Stimulated activated CD8-positive, alpha-beta memory T cell treated with anti-CD3 and anti-CD28 coated beads, Interleukin-7, amount 100 ng/mL, for 1 hour (primary cell): ENCODE measurements around the gene CBX7.

Experiments used
- DNase-seq, 2 donors: peaks; one replicate each; pipeline ENCODE4 v3.0.0-alpha.2; 2020; ENCODE audit warnings: low read depth in 2 of 2

CBX7 gene

DNA sequence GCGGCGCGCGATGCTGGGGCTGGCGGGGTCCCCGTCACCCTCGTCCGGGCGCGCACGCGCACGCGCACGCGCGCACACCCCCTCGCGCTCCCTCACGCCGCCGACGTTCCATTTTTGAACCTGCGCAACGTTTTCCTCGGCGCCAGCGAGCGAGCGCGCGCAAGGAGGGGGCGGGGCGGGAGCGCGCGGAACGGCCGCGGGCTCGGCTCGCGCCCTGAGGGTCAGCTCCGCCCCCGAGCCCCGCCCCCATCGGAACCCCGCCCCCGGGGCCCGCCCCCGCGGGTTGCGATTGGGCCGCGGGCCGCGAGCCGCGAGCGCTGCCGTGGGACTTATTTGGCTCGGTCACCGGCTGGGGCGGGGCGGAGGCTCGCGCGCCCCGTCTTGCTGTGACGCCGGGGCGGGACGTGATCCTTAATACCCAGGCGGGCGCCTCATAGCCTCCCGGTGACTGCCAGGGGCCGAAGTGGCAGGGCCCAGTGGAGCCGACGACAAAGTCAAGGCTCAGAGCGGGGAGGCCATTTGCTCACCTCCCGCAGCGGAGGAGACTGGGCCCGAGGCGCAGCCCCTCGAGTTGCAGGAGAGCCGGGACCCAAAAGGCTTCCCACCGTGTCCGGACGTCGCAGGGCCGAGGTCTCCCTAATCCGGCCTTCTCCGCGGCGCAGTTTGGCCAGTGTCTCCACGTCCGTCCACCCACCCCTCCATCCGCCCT lies at the start of gene CBX7:
Gene CBX7, minus strand, starts transcription at position 170 of the 709 bp plus-strand sequence. CDS start 236 bp downstream, outside the sequence.
- peak; percentile 74 to 97 for DNase-seq

DNA sequence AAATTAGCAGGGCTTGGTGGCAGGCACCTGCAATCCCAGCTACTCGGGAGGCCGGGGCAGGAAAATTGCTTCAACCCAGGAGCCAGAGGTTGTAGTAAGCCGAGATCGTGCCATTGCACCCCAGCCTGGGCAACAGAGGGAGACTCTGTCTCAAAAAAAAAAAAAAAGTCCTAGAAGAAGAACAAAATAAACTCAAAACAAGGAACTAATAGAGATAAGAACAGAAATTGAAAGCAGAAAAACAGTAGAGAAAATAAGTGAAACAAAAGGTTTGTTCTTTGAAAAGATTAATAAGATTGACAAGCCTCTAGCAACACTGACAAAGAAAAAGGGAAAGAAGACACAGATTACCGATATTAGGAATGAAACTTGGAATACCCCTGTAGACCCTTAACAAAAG lies 45.1 kb upstream of the CBX7 start:
- no peak for DNase-seq

DNA sequence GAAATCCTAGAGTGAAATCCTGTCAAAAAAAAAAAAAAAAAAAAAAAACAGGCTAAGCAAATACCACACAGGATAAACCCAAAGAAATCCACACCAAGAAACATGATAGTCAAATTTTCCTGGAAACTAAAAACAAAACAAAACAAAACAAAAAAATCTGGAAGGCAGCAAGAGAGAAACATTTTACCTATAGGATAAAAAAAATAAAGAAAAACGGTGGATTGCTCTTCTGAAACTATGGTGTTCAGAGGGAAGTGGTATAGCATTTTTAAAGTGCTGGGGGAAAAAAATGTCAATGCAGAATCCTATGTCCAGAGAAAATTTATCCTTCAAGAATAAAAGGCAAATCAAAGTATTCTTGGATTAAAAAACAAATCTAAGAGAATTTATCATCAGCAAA lies 41.6 kb upstream of the CBX7 start:
- DNase-seq: no peak

DNA sequence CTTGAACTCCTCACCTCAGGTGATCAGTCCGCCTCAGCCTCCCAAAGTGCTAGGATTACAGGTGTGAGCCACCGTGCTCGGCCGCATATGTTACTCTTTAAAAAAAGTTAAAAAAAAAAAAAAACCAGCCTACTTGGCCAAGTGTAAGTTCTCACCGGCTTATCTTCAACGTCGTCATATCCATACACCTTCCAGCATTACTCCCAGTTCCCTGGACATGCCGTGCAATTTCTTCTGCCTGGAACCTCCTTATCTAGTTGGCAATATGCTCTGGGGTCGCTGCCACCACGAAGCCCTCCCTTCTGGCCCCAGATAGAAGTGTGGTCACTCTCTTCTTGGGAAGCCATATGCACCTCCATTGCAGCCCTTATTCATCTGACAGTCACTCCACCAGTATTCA lies 36.3 kb upstream of the CBX7 start:
- DNase-seq: no peak

DNA sequence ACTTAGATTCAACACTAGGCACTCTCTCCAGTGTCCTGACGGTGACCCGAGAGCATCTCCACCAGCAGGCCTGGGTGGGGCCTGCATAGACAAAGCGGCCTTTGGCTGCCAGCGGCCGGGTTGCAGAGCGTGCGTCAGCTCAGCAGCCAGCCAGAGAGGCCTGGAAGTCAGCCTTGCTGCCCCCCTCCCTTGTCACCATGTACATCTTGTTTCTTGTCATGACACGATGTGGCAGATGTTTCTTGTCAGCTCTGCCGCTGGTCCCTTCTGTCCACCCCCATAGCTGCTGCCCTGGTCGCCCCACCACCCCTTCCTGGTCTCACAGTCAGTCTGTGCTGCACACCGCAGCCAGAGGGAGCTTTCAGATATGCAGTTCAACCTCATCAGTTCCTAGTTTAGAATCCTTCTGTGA lies 33.1 kb upstream of the CBX7 start:
- DNase-seq: no peak

DNA sequence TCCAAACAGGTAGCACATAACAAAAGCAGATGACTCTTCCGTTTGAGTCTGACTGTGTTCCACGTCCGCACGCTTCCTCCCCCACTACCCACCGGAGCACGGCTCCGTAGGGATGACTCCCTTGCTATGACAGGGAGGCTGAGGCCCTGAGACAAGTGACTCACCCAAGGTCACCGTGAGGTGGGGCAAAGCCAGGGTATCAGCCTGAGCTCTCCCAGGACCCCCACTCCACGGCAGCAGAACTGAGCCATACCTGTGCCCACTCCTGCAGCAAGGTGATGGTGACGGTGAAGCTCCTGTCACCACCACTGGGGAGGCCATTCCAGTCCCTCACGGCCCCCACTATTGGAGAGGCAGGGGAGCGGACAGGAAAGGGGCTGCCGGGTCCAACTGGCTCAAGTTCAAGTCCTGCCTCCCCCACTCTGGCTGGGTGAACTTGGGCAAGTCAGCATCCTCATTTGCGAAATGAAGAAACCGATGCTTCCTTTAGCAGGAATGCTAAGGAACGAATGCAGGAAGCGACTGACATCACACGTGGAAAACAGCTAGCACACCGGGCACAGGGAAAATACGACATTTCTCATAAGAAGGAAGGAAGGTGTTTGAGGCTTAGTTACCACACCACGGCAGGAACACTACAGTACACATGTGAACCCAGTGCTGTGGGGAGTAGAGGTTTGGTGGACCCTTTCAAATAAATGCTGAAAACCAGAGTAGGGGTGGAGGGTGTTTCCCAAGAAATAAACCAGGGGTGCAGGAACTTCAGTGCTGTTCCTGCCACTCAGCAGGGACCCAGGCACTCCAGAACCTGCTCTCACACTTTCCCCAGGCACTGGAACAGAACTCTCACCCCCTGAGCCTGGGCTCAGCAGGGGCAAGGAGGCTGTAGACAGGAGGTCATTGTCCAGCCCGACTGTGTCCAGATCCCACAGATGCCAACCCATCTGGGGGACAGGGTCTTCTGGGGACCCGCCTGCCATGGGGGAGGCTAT lies 32.4 kb upstream of the CBX7 start:
- DNase-seq: no peak

DNA sequence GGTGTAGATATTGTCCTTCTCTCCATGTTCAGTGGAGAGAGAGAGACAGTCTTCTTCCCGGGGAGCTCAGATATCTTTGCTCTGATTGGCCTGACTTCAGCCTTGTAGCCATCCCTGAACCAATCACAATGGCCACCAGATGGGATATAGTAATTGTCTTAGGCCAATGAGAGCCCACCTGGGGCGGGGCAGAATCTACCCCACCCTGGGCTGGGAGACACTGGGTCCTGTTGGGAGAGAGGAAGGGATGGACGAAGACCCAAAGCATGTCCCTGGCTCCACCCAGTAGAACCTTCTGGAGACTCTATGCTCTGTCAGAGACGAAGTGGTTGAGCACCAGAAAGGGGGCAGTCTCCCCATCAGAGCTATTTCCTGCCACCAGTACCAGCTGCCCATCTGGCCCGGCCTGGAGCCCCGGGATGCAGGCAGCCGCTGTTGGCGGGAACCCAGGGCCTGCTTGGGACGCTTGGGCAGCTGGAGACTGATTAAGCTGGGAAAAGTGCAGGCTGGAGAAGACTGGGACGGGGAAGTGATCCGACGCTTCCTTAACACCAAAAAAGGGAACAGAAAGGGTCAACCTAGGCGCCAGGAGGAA lies 31.6 kb upstream of the CBX7 start:
- no peak for DNase-seq

DNA sequence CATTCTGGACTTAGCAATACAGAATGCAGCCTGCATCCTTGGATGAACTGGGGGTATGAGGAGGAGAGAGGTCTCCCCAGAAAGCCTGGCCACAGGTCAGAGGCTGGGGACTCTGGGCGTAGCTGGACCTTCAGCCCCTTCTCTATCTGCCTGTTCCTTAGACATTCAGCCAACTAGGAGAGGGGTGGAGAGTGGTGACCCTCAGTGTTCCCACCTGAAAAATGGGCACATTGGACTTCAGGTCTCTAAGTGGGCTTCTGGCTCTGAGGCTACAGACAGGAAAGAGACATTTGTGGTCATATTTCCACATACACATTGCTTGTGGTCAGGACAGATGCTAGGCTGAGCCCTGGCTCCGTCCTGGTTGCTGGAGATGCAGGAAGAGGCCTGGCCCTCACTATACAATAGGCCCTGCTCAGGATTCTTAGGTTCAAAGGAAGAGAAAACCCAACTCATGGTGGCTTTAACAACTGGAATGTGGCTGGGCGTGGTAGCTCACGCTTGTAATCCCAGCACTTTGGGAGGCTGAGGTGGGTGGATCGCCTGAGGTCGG lies 30.1 kb upstream of the CBX7 start:
- DNase-seq: no peak

DNA sequence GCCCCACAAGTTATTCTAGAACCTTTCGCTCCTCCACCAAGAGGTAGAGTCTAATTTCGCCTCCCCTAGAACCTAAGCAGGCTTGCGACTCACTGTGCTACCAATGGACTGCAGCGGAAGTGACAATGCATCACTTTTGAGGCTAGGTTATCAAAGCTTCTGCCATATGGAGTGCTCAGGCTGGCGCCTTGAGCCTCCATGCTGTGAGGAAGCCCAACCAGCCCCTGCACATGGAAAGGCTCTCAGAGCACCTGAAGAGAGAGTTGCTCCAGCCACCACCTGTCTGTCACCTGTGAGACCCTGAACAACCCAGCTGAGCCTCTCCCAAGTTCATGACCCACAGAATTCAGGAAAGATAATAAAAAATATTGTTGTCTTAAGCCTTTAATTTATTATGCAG lies 29.3 kb upstream of the CBX7 start:
- DNase-seq: no peak

DNA sequence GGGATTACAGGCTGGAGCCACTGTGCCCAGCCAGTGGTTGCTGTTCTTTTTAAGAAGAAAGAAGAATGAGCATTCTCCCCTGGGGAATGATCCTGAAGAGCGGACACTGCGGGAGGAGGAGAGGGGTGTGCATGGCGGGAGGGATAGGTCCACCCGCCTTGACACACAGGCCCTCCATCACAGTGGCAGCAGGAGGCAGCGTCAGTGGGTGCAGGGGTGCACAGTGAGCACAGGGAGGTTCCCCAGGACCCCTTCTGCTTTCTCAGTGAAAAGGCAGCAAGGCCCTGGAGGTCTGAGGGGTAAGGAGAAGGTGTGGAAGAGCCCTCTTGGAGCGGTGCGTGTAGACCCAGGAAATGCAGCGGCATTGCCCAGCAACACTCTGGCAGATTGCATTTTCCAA lies 28.9 kb upstream of the CBX7 start:
- no peak for DNase-seq

DNA sequence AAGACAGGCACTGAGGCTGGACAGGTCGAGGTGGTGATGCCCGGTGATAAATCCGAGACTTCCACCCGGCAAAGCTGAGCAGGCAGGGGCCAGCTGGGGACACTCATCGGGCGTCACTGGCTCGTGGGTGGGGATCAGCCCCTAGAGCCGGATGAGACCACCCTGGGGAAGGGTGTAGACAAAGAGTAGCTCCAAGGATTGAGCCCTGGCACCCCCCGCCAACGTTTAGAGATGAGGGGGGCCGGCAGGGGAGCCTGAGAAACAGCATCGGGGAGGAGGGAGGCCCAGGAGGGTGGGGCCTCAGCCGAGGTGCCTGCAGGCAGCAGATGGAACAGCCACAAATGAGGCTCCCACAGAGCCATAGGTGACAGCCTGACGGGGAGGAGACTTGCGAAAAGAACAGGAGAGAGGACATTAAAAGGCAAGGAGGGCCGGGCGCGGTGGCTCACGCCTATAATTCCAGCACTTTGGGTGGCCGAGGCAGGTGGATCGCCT lies 27.4 kb upstream of the CBX7 start:
- DNase-seq: no peak

DNA sequence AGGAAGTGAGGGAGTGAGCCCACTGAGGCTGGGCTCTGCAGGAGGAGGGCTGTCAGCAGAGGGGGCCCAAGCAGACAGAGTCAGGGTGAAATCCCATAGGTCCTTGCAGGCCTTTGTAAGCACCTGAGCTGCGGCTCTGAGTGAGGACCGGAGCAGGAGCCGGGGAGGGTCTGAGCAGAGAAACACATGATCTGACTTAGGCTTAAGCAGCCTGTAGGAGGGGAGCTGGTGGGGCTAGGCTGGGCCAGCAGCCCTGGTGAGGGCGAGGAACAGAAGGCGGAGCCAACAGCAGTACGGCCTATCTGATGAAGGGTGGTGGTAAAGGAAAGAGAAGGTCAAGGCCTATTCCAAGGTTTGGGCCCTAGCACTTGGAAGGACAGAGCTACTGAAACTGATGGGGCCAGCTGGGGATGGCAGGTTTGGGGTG lies 26.9 kb upstream of the CBX7 start:
- no peak for DNase-seq

DNA sequence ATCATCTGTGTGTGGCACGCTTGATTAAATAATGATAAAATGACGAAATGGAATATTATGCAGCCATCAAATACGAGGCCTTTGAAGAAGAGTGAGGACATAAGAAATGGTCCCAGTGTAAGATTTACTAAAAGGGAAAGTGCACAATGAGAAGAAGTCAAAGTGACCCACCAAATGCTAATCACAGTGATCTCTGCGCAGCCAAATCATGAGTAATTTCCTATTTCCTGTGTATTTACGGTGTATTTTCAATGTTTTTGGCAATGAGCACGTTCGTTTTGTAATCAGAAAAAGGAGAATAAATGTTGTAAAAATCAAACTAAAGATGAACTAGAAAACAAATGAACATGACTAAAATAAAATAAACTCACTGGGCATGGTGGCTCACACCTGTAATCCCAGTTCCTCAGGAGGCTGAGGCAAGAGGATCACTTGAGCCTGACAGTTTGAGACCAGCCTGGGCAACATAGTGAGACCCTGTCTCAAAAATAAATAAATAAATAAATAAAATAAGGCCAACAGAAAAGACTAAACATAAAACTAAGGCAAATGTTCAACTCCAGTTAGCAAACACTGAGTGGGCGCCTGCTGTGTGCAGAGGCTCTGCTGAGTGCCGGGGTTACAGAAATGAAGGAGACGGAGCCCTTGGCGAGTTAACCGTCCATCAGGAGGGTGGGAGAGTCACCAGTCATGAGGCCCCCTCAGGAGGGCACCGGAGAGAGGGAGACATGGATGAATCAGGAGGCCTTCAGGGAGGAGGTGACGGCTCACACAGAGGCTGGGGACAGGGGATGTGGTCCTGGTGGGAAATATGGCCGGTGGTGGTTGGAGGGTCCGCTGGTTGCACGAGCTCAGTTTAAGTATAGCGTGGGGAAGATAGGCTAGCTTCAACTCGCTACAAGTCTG lies 26.0 kb upstream of the CBX7 start:
- DNase-seq: no peak

DNA sequence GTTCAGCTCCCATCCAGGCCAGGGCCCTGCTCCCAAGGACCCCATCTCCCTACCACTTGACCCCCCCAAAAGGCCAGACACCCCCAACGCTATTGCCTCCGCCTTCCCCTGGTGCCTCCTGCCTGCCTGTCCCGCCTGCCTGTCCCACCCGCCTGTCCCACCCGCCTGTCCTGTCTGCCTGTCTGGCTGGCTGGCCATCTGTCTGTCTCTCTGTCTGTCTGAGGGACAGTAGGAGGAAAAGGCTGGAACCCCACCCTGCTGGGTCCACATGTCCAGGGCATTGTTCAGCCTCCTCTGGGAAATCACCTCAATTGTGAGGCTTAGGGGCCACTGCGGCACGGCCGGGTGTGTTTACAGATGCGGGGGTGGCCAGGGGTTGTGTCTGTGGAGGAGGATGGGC lies 25.3 kb upstream of the CBX7 start:
- DNase-seq: no peak

DNA sequence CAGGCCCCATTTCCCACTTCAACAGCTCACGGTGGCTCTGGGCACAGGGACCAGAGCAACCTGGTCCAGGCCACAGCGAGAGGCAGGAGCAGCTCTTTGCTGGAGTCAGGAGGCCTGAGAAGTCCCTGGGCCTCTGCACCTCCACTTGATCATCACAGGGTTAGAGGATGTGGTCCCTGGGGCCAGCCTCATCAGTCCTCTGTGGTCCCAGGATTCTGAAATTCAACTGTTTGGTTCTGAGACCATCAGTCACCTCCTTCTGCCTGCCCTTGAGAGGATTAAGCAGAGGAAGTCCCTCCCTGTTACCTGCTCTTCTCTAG lies 24.9 kb upstream of the CBX7 start:
- no peak for DNase-seq

DNA sequence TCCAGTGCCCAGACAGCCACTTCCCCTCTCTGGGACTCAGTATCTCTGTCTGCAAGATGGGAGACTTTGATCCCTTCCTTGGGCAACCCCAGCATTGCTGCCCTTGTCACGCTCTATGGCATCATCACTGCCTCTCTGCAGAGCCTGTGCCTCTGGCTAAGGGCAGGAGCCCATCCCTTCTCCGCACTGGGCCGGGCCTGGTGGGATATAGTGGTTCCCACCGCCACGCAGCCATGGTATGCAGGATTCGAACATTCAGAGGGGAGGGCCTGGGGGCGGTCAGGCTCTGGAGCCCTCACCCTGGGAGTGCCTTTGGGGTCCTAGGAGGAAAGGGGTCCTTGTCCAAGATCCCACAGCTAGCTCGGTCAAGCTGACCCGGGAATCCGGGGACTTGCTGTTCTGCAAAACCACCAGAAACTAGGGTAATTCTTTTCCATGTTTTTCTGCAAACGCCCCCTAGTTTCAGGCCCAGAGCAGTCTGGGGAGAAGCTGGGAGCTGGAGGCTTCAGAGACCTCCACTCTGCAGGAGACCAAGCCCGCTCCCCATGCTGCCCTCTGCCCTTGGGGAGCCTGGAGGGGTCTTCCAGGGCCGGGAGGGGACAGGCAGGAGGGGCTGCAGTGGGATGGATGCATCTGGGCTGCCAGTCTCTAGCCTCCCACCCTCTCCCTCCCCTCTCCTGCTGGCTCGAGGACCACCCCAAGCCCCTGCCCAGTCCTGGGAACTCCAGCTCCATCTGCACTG lies 24.4 kb upstream of the CBX7 start:
- no peak for DNase-seq

DNA sequence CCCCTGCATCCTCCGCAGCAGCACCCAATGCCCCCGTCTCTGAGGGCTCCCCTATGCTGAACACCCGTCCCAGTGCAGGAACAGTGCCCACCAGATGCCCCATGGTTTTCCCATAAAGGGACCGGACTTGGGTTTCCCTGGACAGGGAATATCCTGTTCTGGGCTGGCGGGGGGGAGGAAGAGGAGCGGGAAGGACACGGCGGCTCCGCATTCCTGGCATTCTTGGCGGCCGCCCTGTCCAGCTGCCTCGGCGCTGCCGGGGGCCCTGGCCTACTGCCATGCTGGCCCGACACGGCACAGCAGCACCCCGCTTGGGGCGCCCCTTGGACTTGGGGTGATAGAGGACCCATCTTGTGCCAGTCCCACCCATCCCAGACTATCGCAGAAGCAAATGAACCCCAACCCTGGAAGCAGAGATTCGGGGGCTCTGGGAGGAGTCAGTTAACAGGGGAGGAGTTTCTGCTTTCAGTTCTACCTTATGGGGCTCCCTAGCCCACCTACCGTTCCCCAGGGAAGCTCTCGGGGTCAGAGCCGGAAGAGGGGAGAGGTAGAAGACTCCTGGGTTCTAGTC lies 23.7 kb upstream of the CBX7 start:
- no peak for DNase-seq

DNA sequence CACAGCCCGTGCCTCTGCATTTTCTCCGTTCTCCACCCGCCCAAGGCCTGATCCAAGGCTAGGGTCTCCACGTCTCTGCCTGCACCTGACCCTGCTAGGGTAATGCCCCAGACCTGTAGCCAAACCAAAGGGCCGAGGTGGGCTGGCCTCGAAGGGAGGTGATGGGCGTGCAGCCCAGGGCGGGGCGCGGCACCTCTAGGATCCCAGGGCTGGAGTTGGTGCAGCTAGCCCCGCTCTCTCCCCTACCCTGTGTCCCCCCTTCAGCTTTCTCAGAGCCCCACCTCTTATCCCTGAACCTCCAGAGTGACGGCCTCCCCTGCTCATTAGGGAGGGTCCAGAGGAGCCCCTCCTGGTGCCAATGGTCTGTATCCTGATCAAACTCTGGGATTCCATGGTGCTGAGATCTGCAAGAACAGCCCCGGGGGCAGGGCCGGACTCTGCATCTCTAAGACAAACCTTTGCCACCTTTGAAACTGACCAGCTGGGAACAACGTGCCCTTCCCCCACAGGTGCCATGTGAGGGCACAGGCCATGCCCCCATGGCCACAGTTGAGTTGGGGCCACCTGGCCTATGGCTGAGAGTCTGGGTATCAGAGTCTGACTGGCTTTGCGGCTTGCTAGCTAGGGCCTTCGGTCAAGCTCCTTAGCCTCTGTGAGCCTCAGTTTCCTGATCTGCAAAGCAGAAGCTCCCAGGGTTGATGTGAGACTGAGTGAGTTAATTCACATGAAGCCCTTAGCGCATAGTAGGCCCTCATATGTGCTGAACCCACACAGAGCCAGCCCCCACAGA lies 23.1 kb upstream of the CBX7 start:
- DNase-seq: no peak
